Breast epithelium (tissue), 3 donors: ENCODE measurements around the gene TLK1.

Experiments
- CTCF ChIP-seq, 3 donors: fragments of 450-650 bp; IDR thresholded peaks; one replicate each; pipeline ENCODE4 v1.5.1; 2016 to 2017; ENCODE audit warnings: antibody characterized with exemption in 3 of 3, mild to moderate bottlenecking in 3 of 3, moderate library complexity in 3 of 3
- POLR2A ChIP-seq: fragments of 450-650 bp; IDR thresholded peaks from one replicate; pipeline ENCODE4 v1.6.1; 2016; ENCODE audit warnings: antibody characterized with exemption, mild to moderate bottlenecking, moderate library complexity

- TF ChIP-seq POLR2A = no peak
- no peak for TF ChIP-seq CTCF (IDR thresholded peaks at IDR 0.05)
These were observed 6.3 kb downstream of the TLK1 start for GRCh38 chr2:171154348-171154747.
